Fibroblast of lung (primary cell): ENCODE data around the gene RFX1. TPM values are rescaled to one million over a fixed set of nuclear protein-coding genes. Genes with fewer than 3 reads are reported as not detected.

ENCODE experiments used
- DNase-seq, 2 donors: peaks; one replicate each; pipeline versions ENCODE4 v3.0.0 to v3.0.0-alpha.2; 2010; ENCODE audit warnings: low read depth in 2 of 2
- H2AFZ ChIP-seq: 2 replicates; pipeline ENCODE4 v1.5.1; 2012; ENCODE audit warnings: low read length, control low read depth, inconsistent platforms
- H3K27ac ChIP-seq: 2 replicates; pipeline ENCODE4 v1.5.1; 2011; ENCODE audit warnings: low read length, control low read depth; ENCODE audit not compliant: insufficient read depth
- H3K27me3 ChIP-seq: 2 replicates; pipeline ENCODE4 v1.5.1; 2011; ENCODE audit warnings: mild to moderate bottlenecking, low read length; ENCODE audit not compliant: control insufficient read depth, insufficient read depth
- H3K36me3 ChIP-seq: 2 replicates; pipeline ENCODE4 v1.5.1; 2011; ENCODE audit warnings: low read length; ENCODE audit not compliant: control insufficient read depth, insufficient read depth
- H3K4me1 ChIP-seq: 2 replicates; pipeline ENCODE4 v1.5.1; 2011; ENCODE audit warnings: low read length; ENCODE audit not compliant: control insufficient read depth, insufficient read depth; ENCODE audit errors: extremely low read depth
- H3K4me2 ChIP-seq: 2 replicates; pipeline ENCODE4 v1.5.1; 2011; ENCODE audit warnings: low read length, control low read depth; ENCODE audit not compliant: insufficient read depth; ENCODE audit errors: extremely low read depth
- H3K4me3 ChIP-seq, 4 experiments: fragments of 200-600 bp in 1 of 4; sonication (generic) in 1 of 4; replicated peaks in 1 of 4; 2 replicates each; pipeline ENCODE4 v1.5.1; 2011 to 2016; ENCODE audit warnings: low read length in 4 of 4, low read depth in 3 of 4, mild to moderate bottlenecking in 3 of 4, control low read depth in 2 of 4, inconsistent platforms in 1 of 4, mixed read lengths in 1 of 4; ENCODE audit not compliant: insufficient read depth in 1 of 4; ENCODE audit errors: control extremely low read depth in 1 of 4
- H3K79me2 ChIP-seq: 2 replicates; pipeline ENCODE4 v1.5.1; 2012; ENCODE audit warnings: mild to moderate bottlenecking, low read length, inconsistent platforms; ENCODE audit not compliant: control insufficient read depth, insufficient read depth
- H3K9ac ChIP-seq: 2 replicates; pipeline ENCODE4 v1.5.1; 2011; ENCODE audit warnings: mild to moderate bottlenecking, low read length, control low read depth; ENCODE audit not compliant: insufficient read depth
- H3K9me3 ChIP-seq: 2 replicates; pipeline ENCODE4 v1.5.1; 2012; ENCODE audit warnings: low read depth, low read length; ENCODE audit not compliant: control insufficient read depth, insufficient read depth
- H4K20me1 ChIP-seq: 2 replicates; pipeline ENCODE4 v1.5.1; 2011; ENCODE audit warnings: low read length; ENCODE audit not compliant: control insufficient read depth, insufficient read depth; ENCODE audit errors: extremely low read depth
- CTCF ChIP-seq, 2 donors: IDR thresholded peaks in 1 of 2; conservative IDR thresholded peaks in 1 of 2; 1 replicate in 1 of 2; 2 replicates in 1 of 2; pipeline ENCODE4 v1.5.1; 2011 to 2012; ENCODE audit warnings: low read length in 2 of 2, control low read depth in 1 of 2, inconsistent platforms in 1 of 2, low read depth in 1 of 2, mild to moderate bottlenecking in 1 of 2
- EZH2 ChIP-seq: IDR thresholded peaks from 2 replicates; pipeline ENCODE4 v1.5.1; 2012; ENCODE audit warnings: low read length, control low read depth, mild to moderate bottlenecking; ENCODE audit errors: missing control alignments
- polyA plus RNA-seq, 2 donors: library from polyadenylated mRNA; depleted of rRNA in 1 of 2; stranded (reverse) in 1 of 2; unstranded in 1 of 2; fragments of >200 nt; gene quantifications; 2 replicates each; pipeline ENCODE4 v1.2.1, GENCODE V29; 2011 to 2012; ENCODE audit warnings: missing spikeins in 1 of 2
- total RNA-seq: library from RNA; depleted of rRNA; stranded (reverse); fragments of >200 nt; gene quantifications from 2 replicates; pipeline ENCODE4 v1.2.1, GENCODE V29; 2014

RFX1 gene
- total and polyA plus RNA-seq, 2 donors (not counting 1 experiment from before 2014, with no cell fraction given): 0.44 to 2.6 TPM

DNA sequence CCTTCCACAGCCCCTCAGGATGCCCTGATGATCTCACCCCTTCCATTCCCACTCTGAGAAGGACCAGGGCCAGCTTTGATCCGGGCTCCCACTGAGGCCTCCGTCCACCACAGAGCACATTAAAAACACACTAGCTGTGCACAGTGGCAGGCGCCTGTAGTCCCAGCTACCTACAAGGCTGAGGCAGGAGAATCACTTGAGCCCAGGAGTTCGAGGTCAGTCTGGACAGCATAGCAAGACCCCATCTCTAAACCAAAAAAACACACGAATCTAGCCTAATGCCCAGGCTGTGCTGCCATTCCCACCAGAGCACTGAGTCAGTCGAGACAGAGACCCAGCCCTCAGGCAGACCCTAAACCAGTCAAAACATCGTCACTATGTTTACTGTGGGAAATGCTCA is 14.1 kb downstream of the RFX1 start:
- no peaks in the 10 kb centered on the region for H4K20me1 ChIP-seq
- H3K79me2 ChIP-seq: no peaks in the 10 kb centered on the region
- no peak overlapping the region for H3K27ac ChIP-seq
- no peak for DNase-seq
- H3K27me3 ChIP-seq: no peaks in the 10 kb centered on the region
- H3K4me3 ChIP-seq: no peak overlapping the region
- H3K9ac ChIP-seq: no peak overlapping the region
- H2AFZ ChIP-seq: no peak overlapping the region
- H3K9me3 ChIP-seq: no peaks in the 10 kb centered on the region
- H3K4me1 ChIP-seq: peaks cover 2% of the 10 kb centered on the region
- H3K36me3 ChIP-seq: peaks cover 5% of the 10 kb centered on the region
- TF ChIP-seq EZH2 (no peak), CTCF (conservative IDR thresholded peaks at IDR 0.05 in 1 of 2, IDR thresholded peaks at IDR 0.05 in 1 of 2; ENCODE audit: low read depth in 1 of 2, low read length in 2 of 2) (no peak)
- H3K4me2 ChIP-seq: no peak overlapping the region

GRCh38 chr19:13990085-13990484 is 16.0 kb downstream of the RFX1 start:
- Histone ChIP-seq H3K4me3 (no peak overlapping the region), H3K27me3 (no peaks in the 10 kb centered on the region)

DNA sequence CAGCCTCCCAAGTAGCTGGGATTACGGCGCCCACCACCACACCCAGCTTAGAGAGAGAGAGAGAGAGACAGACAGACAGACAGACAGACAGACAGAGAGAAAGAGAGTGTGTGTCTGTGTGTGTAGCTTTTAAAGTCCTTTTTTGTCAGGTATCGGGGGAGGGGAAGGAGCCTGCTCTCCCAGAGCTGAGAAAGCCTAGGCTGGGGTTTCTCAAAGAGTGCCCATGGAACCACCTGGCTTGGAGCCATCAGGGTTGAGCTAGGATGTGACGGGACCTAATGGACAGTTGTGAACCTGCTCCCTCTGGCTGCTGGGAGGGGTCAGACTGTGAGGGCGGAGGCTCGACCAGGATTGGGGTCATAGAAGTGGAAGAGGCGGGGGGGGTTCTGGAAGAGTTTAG is 16.6 kb downstream of the RFX1 start:
- no peak for DNase-seq
- H3K4me3 ChIP-seq: no peak overlapping the region
- no peaks in the 10 kb centered on the region for H3K9me3 ChIP-seq
- TF ChIP-seq EZH2 (no peak), CTCF (conservative IDR thresholded peaks at IDR 0.05 in 1 of 2, IDR thresholded peaks at IDR 0.05 in 1 of 2; ENCODE audit: low read depth in 1 of 2, low read length in 2 of 2) (no peak)
- H3K4me1 ChIP-seq: peaks cover 7% of the 10 kb centered on the region
- no peak overlapping the region for H2AFZ ChIP-seq
- H3K4me2 ChIP-seq: no peak overlapping the region
- H3K79me2 ChIP-seq: no peaks in the 10 kb centered on the region
- no peaks in the 10 kb centered on the region for H4K20me1 ChIP-seq
- H3K36me3 ChIP-seq: peaks cover 5% of the 10 kb centered on the region
- H3K27ac ChIP-seq: no peak overlapping the region
- no peak overlapping the region for H3K9ac ChIP-seq
- no peaks in the 10 kb centered on the region for H3K27me3 ChIP-seq

More at GRCh38 chr19:13990085-13990484, 16.0 kb downstream of the RFX1 start:
- DNase-seq: no peak
- Histone ChIP-seq H4K20me1 (no peaks in the 10 kb centered on the region), H2AFZ (no peak overlapping the region), H3K9me3 (no peaks in the 10 kb centered on the region), H3K9ac (no peak overlapping the region), H3K27ac (no peak overlapping the region), H3K79me2 (no peaks in the 10 kb centered on the region), H3K4me2 (no peak overlapping the region), H3K4me1 (peaks cover 7% of the 10 kb centered on the region), H3K36me3 (peaks cover 5% of the 10 kb centered on the region)
- TF ChIP-seq EZH2: no peak
- no peak for TF ChIP-seq CTCF (conservative IDR thresholded peaks at IDR 0.05 in 1 of 2, IDR thresholded peaks at IDR 0.05 in 1 of 2; ENCODE audit: low read depth in 1 of 2, low read length in 2 of 2)
